HG02759 (cell line): ENCODE results near the gene MBLAC2.

ENCODE experiments used
- ATAC-seq: cut with Tn5 transposase; IDR thresholded peaks from one replicate; pipeline ENCODE4 v1.9.1; 2021; ENCODE audit warnings: mild to moderate bottlenecking, moderate library complexity; ENCODE audit not compliant: unreplicated experiment

The MBLAC2 gene

GRCh38 chr5:90474235-90475107 is at the start of gene MBLAC2, which contains the start of gene POLR3G:
Gene MBLAC2 (minus strand): TSS chr5:90474771. CDS start chr5:90474292, 479 bp downstream.
Gene POLR3G (plus strand): TSS chr5:90474864. CDS start chr5:90485568, 10,704 bp downstream.
- peak; percentile 90 for ATAC-seq

- no peak for ATAC-seq
These were observed 44.5 kb upstream of the MBLAC2 start for GRCh38 chr5:90519081-90519480.

- ATAC-seq, result no peak
These were observed 44.1 kb upstream of the MBLAC2 start for GRCh38 chr5:90518661-90519060.

- no peak for ATAC-seq
These were observed 39.9 kb upstream of the MBLAC2 start for GRCh38 chr5:90514520-90514919.

- ATAC-seq, result no peak
These were observed 35.9 kb upstream of the MBLAC2 start for GRCh38 chr5:90510438-90510837.

- no peak for ATAC-seq
These were observed 31.6 kb upstream of the MBLAC2 start for GRCh38 chr5:90506221-90506620.

- no peak for ATAC-seq
These were observed 30.2 kb upstream of the MBLAC2 start for GRCh38 chr5:90504743-90505142.

GRCh38 chr5:90503596-90503995 is 29.0 kb upstream of the MBLAC2 start:
- ATAC-seq, result no peak

- no peak for ATAC-seq
These were observed 20.6 kb upstream of the MBLAC2 start for GRCh38 chr5:90495146-90495545.

GRCh38 chr5:90494043-90494442 is 19.5 kb upstream of the MBLAC2 start:
- no peak for ATAC-seq

GRCh38 chr5:90488791-90489190 is 14.2 kb upstream of the MBLAC2 start:
- no peak for ATAC-seq

GRCh38 chr5:90484540-90484939 is 10.0 kb upstream of the MBLAC2 start:
- ATAC-seq, result no peak

- no peak for ATAC-seq
These were observed 8.6 kb upstream of the MBLAC2 start for GRCh38 chr5:90483206-90483605.

- ATAC-seq, result no peak
These were observed 6.1 kb upstream of the MBLAC2 start for GRCh38 chr5:90480699-90481098.

- ATAC-seq, result no peak
These were observed 5.2 kb upstream of the MBLAC2 start for GRCh38 chr5:90479611-90480385.

- ATAC-seq, result no peak
These were observed 3.1 kb upstream of the MBLAC2 start for GRCh38 chr5:90477621-90478215.

- ATAC-seq, result no peak
These were observed 2.5 kb upstream of the MBLAC2 start for GRCh38 chr5:90477073-90477472.

GRCh38 chr5:90476391-90476790 is 1.8 kb upstream of the MBLAC2 start:
- ATAC-seq, result no peak

- ATAC-seq, result no peak
These were observed 937 bp upstream of the MBLAC2 start for GRCh38 chr5:90475436-90475980.

- peak; percentile 12 for ATAC-seq
These were observed 956 bp downstream of the MBLAC2 start for GRCh38 chr5:90473396-90474234.
